Measurements from ENCODE around the gene HAVCR1.

Gene HAVCR1

GRCh38 chr5:157059093-157059539, at the start of gene HAVCR1:
Gene HAVCR1 (minus strand): TSS chr5:157059116. CDS start chr5:157057943, 1,173 bp downstream.
- no peak for TF ChIP-seq CTCF (IDR thresholded peaks at IDR 0.05; ENCODE audit: low read depth, low read length, missing control alignments)
- H3K27ac ChIP-seq = no peak within 1 kb of the TSS
- no peaks in the 10 kb centered on the region for H3K36me3 ChIP-seq (replicated peaks)
- DNase-seq = no peak
- in situ Hi-C loops (cut with HindIII; ENCODE audit: low pct_ligation_motif_present, low sequenced_read_pairs) = no loop called here
- H3K27me3 ChIP-seq (replicated peaks) = no peaks in the 10 kb centered on the region
- no peak within 1 kb of the TSS for H3K4me3 ChIP-seq (ENCODE audit: low read depth, low read length)

GRCh38 chr5:157107508-157107907, 48.6 kb upstream of the HAVCR1 start:
- in situ Hi-C loops (cut with HindIII; ENCODE audit: low pct_ligation_motif_present, low sequenced_read_pairs) = no loop called here
- no peak overlapping the region for H3K4me3 ChIP-seq (ENCODE audit: low read depth, low read length)
- DNase-seq = no peak

GRCh38 chr5:157106630-157107461, 47.9 kb upstream of the HAVCR1 start:
- Histone ChIP-seq H3K27ac (no peak overlapping the region), H3K27me3 (replicated peaks) (no peaks in the 10 kb centered on the region), H3K36me3 (replicated peaks) (no peaks in the 10 kb centered on the region), H3K4me3 (ENCODE audit: low read depth, low read length) (no peak overlapping the region)
- no peak for TF ChIP-seq CTCF (IDR thresholded peaks at IDR 0.05; ENCODE audit: low read depth, low read length, missing control alignments)
- in situ Hi-C loops (cut with HindIII; ENCODE audit: low pct_ligation_motif_present, low sequenced_read_pairs) = no loop called here
- DNase-seq = no peak

More at GRCh38 chr5:157107508-157107907, 48.6 kb upstream of the HAVCR1 start:
- no peaks in the 10 kb centered on the region for H3K36me3 ChIP-seq (replicated peaks)
- H3K27me3 ChIP-seq (replicated peaks) = no peaks in the 10 kb centered on the region
- H3K27ac ChIP-seq = no peak overlapping the region
- TF ChIP-seq CTCF (IDR thresholded peaks at IDR 0.05; ENCODE audit: low read depth, low read length, missing control alignments) = no peak

GRCh38 chr5:157100140-157100679, 41.3 kb upstream of the HAVCR1 start:
- no peak for TF ChIP-seq CTCF (IDR thresholded peaks at IDR 0.05; ENCODE audit: low read depth, low read length, missing control alignments)
- DNase-seq = peak; percentile 4
- Histone ChIP-seq H3K27me3 (replicated peaks) (no peaks in the 10 kb centered on the region), H3K36me3 (replicated peaks) (no peaks in the 10 kb centered on the region), H3K27ac (no peak overlapping the region), H3K4me3 (ENCODE audit: low read depth, low read length) (no peak overlapping the region)
- in situ Hi-C loops (cut with HindIII; ENCODE audit: low pct_ligation_motif_present, low sequenced_read_pairs) = no loop called here

GRCh38 chr5:157088342-157088990, 29.6 kb upstream of the HAVCR1 start:
- Histone ChIP-seq H3K36me3 (replicated peaks) (no peaks in the 10 kb centered on the region), H3K4me3 (ENCODE audit: low read depth, low read length) (no peak overlapping the region), H3K27ac (no peak overlapping the region), H3K27me3 (replicated peaks) (no peaks in the 10 kb centered on the region)
- no peak for DNase-seq
- in situ Hi-C loops (cut with HindIII; ENCODE audit: low pct_ligation_motif_present, low sequenced_read_pairs) = no loop called here
- TF ChIP-seq CTCF (IDR thresholded peaks at IDR 0.05; ENCODE audit: low read depth, low read length, missing control alignments) = no peak

Data from brain microvascular endothelial cell (primary cell).